Measurements from ENCODE around the gene NLGN3. TPM values are rescaled to one million over a fixed set of nuclear protein-coding genes. Genes with fewer than 3 reads are reported as not detected.
A peak's percentile ranks its signal among the peaks of the same experiment; 100 is the strongest.

The NLGN3 gene
- total RNA-seq, 2 experiments from 2014 or later: 3.4 to 4.3 TPM

- Histone ChIP-seq H3K4me1 (ENCODE audit: insufficient read depth, low read length) (peaks cover 5% of the 10 kb centered on the region), H3K4me3 (ENCODE audit: low read length) (no peak overlapping the region), H3K27ac (ENCODE audit: low read depth in 1 of 2, low read length in 2 of 2) (no peak overlapping the region), H3K9me3 (ENCODE audit: control insufficient read depth in 1 of 2, insufficient read depth in 1 of 2, low read length in 2 of 2) (no peaks in the 10 kb centered on the region), H3K27me3 (ENCODE audit: control insufficient read depth in 1 of 2, insufficient read depth in 2 of 2, low read length in 2 of 2) (no peaks in the 10 kb centered on the region), H3K36me3 (ENCODE audit: insufficient read depth, low read length) (peaks cover 2% of the 10 kb centered on the region)
- ChIA-PET CTCF (no interaction called here), POLR2A (no interaction called here)
- Mint-ChIP-seq H3K36me3 (ENCODE audit: low read depth) (peaks cover 13% of the 10 kb centered on the region), H3K27me3 (no peaks in the 10 kb centered on the region), H3K4me3 (no peak overlapping the region), H3K27ac (no peak overlapping the region), H3K4me1 (ENCODE audit: low read depth) (peaks cover 11% of the 10 kb centered on the region), H3K9me3 (no peaks in the 10 kb centered on the region)
- intact Hi-C loops (cut with DNase I, micrococcal nuclease): no loop called here
- no peak for TF ChIP-seq CTCF (IDR thresholded peaks at IDR 0.05)
- ATAC-seq (ENCODE audit: poor library complexity): no peak
- no peak for DNase-seq
Observed at GRCh38 chrX:71154641-71155040, 10.0 kb downstream of the NLGN3 start.

- Histone ChIP-seq H3K36me3 (ENCODE audit: insufficient read depth, low read length) (peaks cover 9% of the 10 kb centered on the region), H3K27me3 (ENCODE audit: control insufficient read depth in 1 of 2, insufficient read depth in 2 of 2, low read length in 2 of 2) (no peaks in the 10 kb centered on the region), H3K4me3 (ENCODE audit: low read length) (no peak overlapping the region), H3K4me1 (ENCODE audit: insufficient read depth, low read length) (peaks cover 7% of the 10 kb centered on the region), H3K27ac (ENCODE audit: low read depth in 1 of 2, low read length in 2 of 2) (no peak overlapping the region), H3K9me3 (ENCODE audit: control insufficient read depth in 1 of 2, insufficient read depth in 1 of 2, low read length in 2 of 2) (no peaks in the 10 kb centered on the region)
- TF ChIP-seq CTCF (IDR thresholded peaks at IDR 0.05): no peak
- no peak for ATAC-seq (ENCODE audit: poor library complexity)
- no peak for DNase-seq
- Mint-ChIP-seq H3K27ac (no peak overlapping the region), H3K36me3 (ENCODE audit: low read depth) (peaks cover 13% of the 10 kb centered on the region), H3K4me3 (no peak overlapping the region), H3K9me3 (no peaks in the 10 kb centered on the region), H3K27me3 (no peaks in the 10 kb centered on the region), H3K4me1 (ENCODE audit: low read depth) (peaks cover 11% of the 10 kb centered on the region)
- ChIA-PET CTCF (no interaction called here), POLR2A (interaction anchor here (0.6 kb wide), 1 partner anchor 11 kb away, joined by 3 read pairs; no protein-coding TSS in a partner anchor)
- intact Hi-C loops (cut with DNase I, micrococcal nuclease): no loop called here
Observed at GRCh38 chrX:71158603-71159002, 14.0 kb downstream of the NLGN3 start.

GRCh38 chrX:71159335-71159734 lies 14.7 kb downstream of the NLGN3 start:
- peak; percentile 69 for ATAC-seq (ENCODE audit: poor library complexity)
- DNase-seq: peak in 2 of 14 experiments; percentile 22 to 35
- no peaks in the 10 kb centered on the region for H3K27me3 ChIP-seq (ENCODE audit: control insufficient read depth in 1 of 2, insufficient read depth in 2 of 2, low read length in 2 of 2)
- ChIA-PET POLR2A (no interaction called here), CTCF (no interaction called here)
- H3K9me3 ChIP-seq (ENCODE audit: control insufficient read depth in 1 of 2, insufficient read depth in 1 of 2, low read length in 2 of 2): no peaks in the 10 kb centered on the region
- Mint-ChIP-seq H3K9me3 (no peaks in the 10 kb centered on the region), H3K27ac (peak overlapping the region; percentile 19), H3K4me3 (no peak overlapping the region), H3K4me1 (ENCODE audit: low read depth) (peaks cover 11% of the 10 kb centered on the region), H3K36me3 (ENCODE audit: low read depth) (peaks cover 18% of the 10 kb centered on the region), H3K27me3 (no peaks in the 10 kb centered on the region)
- H3K4me3 ChIP-seq (ENCODE audit: low read length): no peak overlapping the region
- peaks cover 7% of the 10 kb centered on the region for H3K4me1 ChIP-seq (ENCODE audit: insufficient read depth, low read length)
- peaks cover 9% of the 10 kb centered on the region for H3K36me3 ChIP-seq (ENCODE audit: insufficient read depth, low read length)
- TF ChIP-seq CTCF (IDR thresholded peaks at IDR 0.05): no peak
- H3K27ac ChIP-seq (ENCODE audit: low read depth in 1 of 2, low read length in 2 of 2): no peak overlapping the region
- intact Hi-C loops (cut with DNase I, micrococcal nuclease): no loop called here
